Tibial nerve (tissue), 4 donors: ENCODE data around the gene P3H3. TPM values are rescaled to one million over a fixed set of nuclear protein-coding genes. Genes with fewer than 3 reads are reported as not detected.

Source experiments
- DNase-seq, 2 donors: peaks; one replicate each; pipeline ENCODE4 v3.0.0-alpha.2; 2019; ENCODE audit warnings: low spot score in 2 of 2
- H3K27ac ChIP-seq, 4 donors: fragments of 200-600 bp; sonication (generic) in 3 of 4; one replicate each; pipeline ENCODE4 v1.5.1; 2017 to 2019; ENCODE audit warnings: mild to moderate bottlenecking in 1 of 4
- H3K27me3 ChIP-seq, 2 donors: fragments of 200-600 bp; sonication (generic) in 1 of 2; one replicate each; pipeline versions ENCODE4 v1.5.1 to v1.6.0; 2017 to 2019
- H3K36me3 ChIP-seq, 3 donors: fragments of 200-600 bp; sonication (generic); one replicate each; pipeline ENCODE4 v1.5.1; 2018 to 2019
- H3K4me1 ChIP-seq, 4 donors: fragments of 200-600 bp; sonication (generic) in 3 of 4; one replicate each; pipeline ENCODE4 v1.5.1; 2017 to 2019
- H3K4me3 ChIP-seq, 4 donors: fragments of 200-600 bp; sonication (generic) in 3 of 4; one replicate each; pipeline ENCODE4 v1.5.1; 2017 to 2019; ENCODE audit warnings: mild to moderate bottlenecking in 1 of 4, moderate library complexity in 1 of 4
- H3K9me3 ChIP-seq, 4 donors: fragments of 200-600 bp; sonication (generic) in 3 of 4; one replicate each; pipeline ENCODE4 v1.5.1; 2017 to 2019
- EP300 ChIP-seq, 2 donors: sonication (generic); formaldehyde crosslinking; IDR thresholded peaks; one replicate each; pipeline ENCODE4 v1.6.1; 2017; ENCODE audit warnings: antibody characterized with exemption in 2 of 2, mild to moderate bottlenecking in 1 of 2
- POLR2A ChIP-seq, 2 donors: fragments of 450-650 bp; IDR thresholded peaks; one replicate each; pipeline ENCODE4 v1.6.1; 2017; ENCODE audit warnings: antibody characterized with exemption in 2 of 2, mild to moderate bottlenecking in 2 of 2, moderate library complexity in 2 of 2
- WGBS, 2 donors: methylation state at CpG; one replicate each; pipeline ENCODE4 v1.1.5; 2018; 5-methylcytosine and 5-hydroxymethylcytosine counted together
- total RNA-seq, 4 donors: library from RNA; depleted of rRNA; stranded (reverse); fragments of >200 nt; gene quantifications; one replicate each; pipeline ENCODE4 v1.1.0, GENCODE V29; 2016
- TF ChIP-seq, protein P1 (sequence below), 5 experiments: fragments of 200-600 bp in 3 of 5; fragments of 450-650 bp in 2 of 5; sonication (generic) in 3 of 5; IDR thresholded peaks; one replicate each; pipeline ENCODE4 v1.5.1; 2016 to 2019; ENCODE audit warnings: antibody characterized with exemption in 5 of 5, mild to moderate bottlenecking in 3 of 5, moderate library complexity in 2 of 5

The P3H3 gene
- total RNA-seq, 4 donors from 2014 or later = 14.6 to 45.8 (median 36.4) TPM

DNA sequence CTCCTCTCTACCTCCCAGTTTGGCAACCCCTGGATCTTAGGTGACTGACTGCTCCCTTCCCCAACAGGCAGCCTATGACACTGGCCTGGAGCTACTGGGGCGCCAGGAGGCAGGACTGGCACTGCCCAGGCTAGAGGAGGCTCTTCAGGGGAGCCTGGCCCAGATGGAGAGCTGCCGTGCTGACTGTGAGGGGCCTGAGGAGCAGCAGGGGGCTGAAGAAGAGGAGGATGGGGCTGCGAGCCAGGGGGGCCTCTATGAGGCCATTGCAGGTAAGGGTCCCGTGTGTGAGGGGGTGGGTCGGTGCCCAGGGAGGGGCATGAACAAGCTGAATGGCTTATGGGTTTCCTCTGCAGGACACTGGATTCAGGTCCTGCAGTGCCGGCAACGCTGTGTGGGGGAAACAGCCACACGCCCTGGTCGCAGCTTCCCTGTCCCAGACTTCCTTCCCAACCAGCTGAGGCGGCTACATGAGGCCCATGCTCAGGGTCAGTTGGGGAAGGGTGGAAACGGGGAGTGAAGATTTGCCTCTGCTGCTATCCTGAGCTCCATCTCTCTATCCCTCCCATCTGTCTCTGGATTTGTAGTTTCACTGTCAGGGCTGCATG, 2.2 kb downstream of the P3H3 start:
- peak overlapping the region in 2 of 4 donors; percentile 90 to 95 for H3K27ac ChIP-seq

DNA sequence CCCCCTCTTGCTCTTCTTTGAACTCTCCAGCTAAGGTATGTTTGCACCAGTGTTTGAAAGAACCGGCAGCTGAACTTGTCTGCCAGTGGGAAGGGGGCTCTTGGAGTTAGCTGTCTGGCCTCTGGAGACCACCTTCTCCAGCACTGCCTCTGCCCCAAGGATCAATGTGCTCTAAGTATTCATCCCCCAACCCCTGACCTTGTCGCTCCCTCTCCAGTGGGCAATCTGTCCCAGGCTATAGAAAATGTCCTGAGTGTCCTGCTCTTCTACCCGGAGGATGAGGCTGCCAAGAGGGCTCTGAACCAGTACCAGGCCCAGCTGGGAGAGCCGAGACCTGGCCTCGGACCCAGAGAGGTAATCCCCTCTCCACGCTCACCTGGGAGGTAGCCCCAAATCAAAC, 2.8 kb downstream of the P3H3 start:
- Histone ChIP-seq H3K27me3 (no peaks in the 10 kb centered on the region), H3K4me3 (no peak overlapping the region), H3K4me1 (peaks cover 0 to 31% (median 6%) of the 10 kb centered on the region in 4 donors), H3K9me3 (no peaks in the 10 kb centered on the region), H3K36me3 (peaks cover 0 to 50% (median 0%) of the 10 kb centered on the region in 3 donors), H3K27ac (no peak overlapping the region)
- DNase-seq = no peak
- TF ChIP-seq EP300 (IDR thresholded peaks at IDR 0.05) (no peak), POLR2A (IDR thresholded peaks at IDR 0.05) (no peak)
- TF ChIP-seq, protein P1, sequence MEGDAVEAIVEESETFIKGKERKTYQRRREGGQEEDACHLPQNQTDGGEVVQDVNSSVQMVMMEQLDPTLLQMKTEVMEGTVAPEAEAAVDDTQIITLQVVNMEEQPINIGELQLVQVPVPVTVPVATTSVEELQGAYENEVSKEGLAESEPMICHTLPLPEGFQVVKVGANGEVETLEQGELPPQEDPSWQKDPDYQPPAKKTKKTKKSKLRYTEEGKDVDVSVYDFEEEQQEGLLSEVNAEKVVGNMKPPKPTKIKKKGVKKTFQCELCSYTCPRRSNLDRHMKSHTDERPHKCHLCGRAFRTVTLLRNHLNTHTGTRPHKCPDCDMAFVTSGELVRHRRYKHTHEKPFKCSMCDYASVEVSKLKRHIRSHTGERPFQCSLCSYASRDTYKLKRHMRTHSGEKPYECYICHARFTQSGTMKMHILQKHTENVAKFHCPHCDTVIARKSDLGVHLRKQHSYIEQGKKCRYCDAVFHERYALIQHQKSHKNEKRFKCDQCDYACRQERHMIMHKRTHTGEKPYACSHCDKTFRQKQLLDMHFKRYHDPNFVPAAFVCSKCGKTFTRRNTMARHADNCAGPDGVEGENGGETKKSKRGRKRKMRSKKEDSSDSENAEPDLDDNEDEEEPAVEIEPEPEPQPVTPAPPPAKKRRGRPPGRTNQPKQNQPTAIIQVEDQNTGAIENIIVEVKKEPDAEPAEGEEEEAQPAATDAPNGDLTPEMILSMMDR (IDR thresholded peaks at IDR 0.05) = no peak
- WGBS, 2 donors = 76 to 82% methylated on average over 6 of the region's 6 CpGs

More for the DNA sequence above, 2.2 kb downstream of the P3H3 start:
- H3K9me3 ChIP-seq = no peaks in the 10 kb centered on the region
- peaks cover 0 to 37% (median 6%) of the 10 kb centered on the region in 4 donors for H3K4me1 ChIP-seq
- WGBS, 2 donors = 84 to 85% methylated on average over 11 of the region's 11 CpGs
- peaks cover 0 to 50% (median 0%) of the 10 kb centered on the region in 3 donors for H3K36me3 ChIP-seq
- no peak for DNase-seq
- no peak overlapping the region for H3K4me3 ChIP-seq
- H3K27me3 ChIP-seq = peaks cover 0 to under 1% of the 10 kb centered on the region in 2 donors
- TF ChIP-seq, protein P1 (IDR thresholded peaks at IDR 0.05) = no peak
- TF ChIP-seq EP300 (IDR thresholded peaks at IDR 0.05) (no peak), POLR2A (IDR thresholded peaks at IDR 0.05) (no peak)

DNA sequence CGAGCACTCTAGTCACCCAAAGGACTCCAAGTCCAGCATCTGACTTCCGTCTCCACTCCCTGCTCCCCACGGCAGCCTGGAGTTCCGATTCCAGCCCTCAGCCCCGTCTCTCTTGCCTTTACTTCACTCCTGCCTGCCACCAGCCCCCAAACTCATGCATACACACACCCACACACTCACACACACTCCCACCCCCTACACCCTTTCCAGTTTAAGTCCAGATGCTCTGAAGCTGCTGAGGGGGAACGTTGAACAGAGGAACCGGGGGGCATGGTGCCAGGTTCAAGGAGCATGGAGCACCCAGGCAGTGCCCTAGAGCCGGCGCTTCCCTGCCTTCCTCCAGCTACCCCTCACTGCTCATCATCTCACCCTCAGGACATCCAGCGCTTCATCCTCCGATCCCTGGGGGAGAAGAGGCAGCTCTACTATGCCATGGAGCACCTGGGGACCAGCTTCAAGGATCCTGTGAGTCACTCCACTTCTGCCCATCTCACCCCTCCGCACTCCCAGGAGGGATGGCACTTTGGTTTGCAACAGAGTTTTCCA, 3.3 kb downstream of the P3H3 start:
- H3K36me3 ChIP-seq = peaks cover 0 to 54% (median 0%) of the 10 kb centered on the region in 3 donors
- H3K27me3 ChIP-seq = no peaks in the 10 kb centered on the region
- WGBS, 2 donors = 83 to 86% methylated on average over 12 of the region's 12 CpGs
- H3K27ac ChIP-seq = no peak overlapping the region
- TF ChIP-seq EP300 (IDR thresholded peaks at IDR 0.05) = no peak
- no peak for TF ChIP-seq POLR2A (IDR thresholded peaks at IDR 0.05)
- TF ChIP-seq, protein P1 (IDR thresholded peaks at IDR 0.05) = no peak
- no peaks in the 10 kb centered on the region for H3K9me3 ChIP-seq
- no peak overlapping the region for H3K4me3 ChIP-seq
- peaks cover 0 to 29% (median 6%) of the 10 kb centered on the region in 4 donors for H3K4me1 ChIP-seq
- no peak for DNase-seq

DNA sequence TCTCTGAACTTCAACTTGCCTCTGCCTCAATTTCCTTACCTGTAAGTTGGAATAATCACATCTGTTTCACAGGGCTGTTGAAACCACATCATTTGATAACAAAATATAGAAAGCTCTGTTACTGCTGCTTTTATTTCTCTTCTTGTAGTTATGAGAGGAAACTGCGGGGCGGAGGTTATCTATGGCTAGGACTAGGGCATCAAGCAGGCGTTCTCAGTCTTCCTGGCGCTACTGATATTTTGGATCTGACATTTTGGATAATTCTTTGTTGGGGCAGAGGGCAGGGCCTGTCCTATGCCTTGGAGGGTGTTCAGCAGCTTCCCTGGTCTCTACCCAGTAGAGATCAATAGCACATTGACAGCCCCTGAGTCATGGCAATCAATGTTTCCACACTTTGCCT, 3.9 kb downstream of the P3H3 start:
- Histone ChIP-seq H3K36me3 (peaks cover 0 to 60% (median 0%) of the 10 kb centered on the region in 3 donors), H3K9me3 (no peaks in the 10 kb centered on the region)
- whole genome bisulfite sequencing, 2 donors = 89 to 92% methylated on average over 4 of the region's 4 CpGs

DNA sequence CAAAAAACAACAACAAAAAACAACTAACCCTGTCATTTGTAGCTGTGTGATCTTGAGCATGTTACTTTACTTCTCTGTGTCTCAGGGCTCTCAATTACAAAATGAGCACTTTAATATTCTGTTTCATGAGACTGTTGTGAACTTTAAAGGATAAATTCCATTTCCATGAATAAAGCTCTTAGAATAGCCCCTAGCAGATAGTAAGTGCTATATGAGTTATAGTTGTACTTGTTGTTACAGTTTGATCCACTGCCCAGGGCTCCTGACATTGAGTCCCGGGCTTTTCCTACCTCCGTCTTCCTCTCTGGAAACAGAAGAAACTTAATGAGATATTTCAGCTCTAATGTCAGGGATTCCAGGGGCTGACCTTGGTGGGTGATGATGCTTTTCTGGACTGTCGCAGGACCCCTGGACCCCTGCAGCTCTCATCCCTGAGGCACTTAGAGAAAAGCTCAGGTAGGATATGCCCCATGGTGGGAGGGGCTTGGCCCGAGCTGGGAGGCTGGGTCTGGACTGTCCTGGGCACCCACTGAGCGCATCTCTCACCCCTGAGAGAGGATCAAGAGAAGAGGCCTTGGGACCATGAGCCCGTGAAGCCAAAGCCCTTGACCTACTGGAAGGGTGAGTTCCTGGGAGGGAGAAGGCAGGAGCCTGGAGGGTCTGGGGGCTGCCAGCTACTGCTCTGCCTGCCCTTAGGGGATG, 5.1 kb downstream of the P3H3 start:
- Histone ChIP-seq H3K27me3 (no peaks in the 10 kb centered on the region), H3K4me3 (no peak overlapping the region), H3K4me1 (peaks cover 0 to 13% (median 3%) of the 10 kb centered on the region in 4 donors), H3K9me3 (no peaks in the 10 kb centered on the region), H3K36me3 (peaks cover 0 to 72% (median 0%) of the 10 kb centered on the region in 3 donors), H3K27ac (no peak overlapping the region)
- 77% methylated on average over 6 of the region's 6 CpGs for WGBS, 2 donors
- no peak for DNase-seq
- TF ChIP-seq EP300 (IDR thresholded peaks at IDR 0.05) (no peak), POLR2A (IDR thresholded peaks at IDR 0.05) (no peak)
- TF ChIP-seq, protein P1 (IDR thresholded peaks at IDR 0.05) = no peak

More for the DNA sequence above, 3.9 kb downstream of the P3H3 start:
- DNase-seq = no peak
- no peak for TF ChIP-seq POLR2A (IDR thresholded peaks at IDR 0.05)
- Histone ChIP-seq H3K4me1 (peaks cover 0 to 24% (median 3%) of the 10 kb centered on the region in 4 donors), H3K27ac (no peak overlapping the region), H3K4me3 (no peak overlapping the region), H3K27me3 (no peaks in the 10 kb centered on the region)
